ENCODE results near the gene INSR.

DNA sequence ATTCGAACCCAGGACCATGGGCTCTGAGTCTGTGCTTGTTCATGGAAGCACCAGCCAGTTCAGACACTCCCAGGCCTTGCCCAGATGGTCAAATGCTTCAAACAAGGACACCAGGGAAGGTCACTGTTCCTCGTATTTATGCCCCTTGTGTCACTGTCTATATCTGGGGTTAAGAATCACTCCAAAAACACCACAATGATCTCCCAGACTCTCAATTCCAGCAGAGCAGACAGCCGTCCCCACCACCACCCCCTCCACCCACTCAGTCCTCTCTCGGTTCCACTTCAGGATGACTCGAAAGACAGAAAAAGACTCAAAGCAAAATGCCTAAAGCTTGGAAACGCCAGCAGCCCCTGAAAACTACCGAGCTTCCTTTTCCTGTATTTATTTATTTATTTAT, 79.0 kb downstream of the INSR start:
- TF ChIP-seq POLR2AphosphoS5 (IDR thresholded peaks at IDR 0.05) (no peak), POLR2A (IDR thresholded peaks at IDR 0.05) (no peak)

All from transverse colon (tissue), 3 donors.